Measurements from ENCODE around the gene SMIM14. TPM values are rescaled to one million over a fixed set of nuclear protein-coding genes. Genes with fewer than 3 reads are reported as not detected.
"Not testable (repeated sequence)": the region's sequence is repeated elsewhere in the genome, so short reads cannot be mapped to it uniquely, and the experiment has no call there.

Gene SMIM14
- total RNA-seq, 1 donor from 2014 or later = 91.0 TPM

DNA sequence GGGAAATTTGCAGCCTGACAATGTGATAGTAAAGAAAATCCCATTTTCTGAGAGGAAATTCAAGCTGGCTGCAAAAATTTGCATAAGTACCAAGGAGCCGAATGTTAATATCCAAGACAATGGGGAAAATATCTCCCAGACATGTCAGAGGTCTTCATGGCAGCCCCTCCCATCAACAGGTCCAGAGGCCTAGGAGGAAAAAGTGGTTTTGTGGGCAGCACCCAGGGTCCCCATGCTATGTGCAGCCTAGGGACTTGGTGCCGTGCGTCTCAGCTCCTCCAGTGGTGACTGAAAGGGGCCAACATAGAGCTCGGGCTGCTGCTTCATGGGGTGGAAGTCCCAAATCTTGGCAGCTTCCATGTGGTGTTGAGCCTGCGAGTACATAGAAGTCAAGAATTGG is 105.1 kb downstream of the SMIM14 start:
- no peak overlapping the region for H3K4me3 Mint-ChIP-seq
- Histone ChIP-seq H3K79me2 (ENCODE audit: low read depth) (peaks cover 44% of the 10 kb centered on the region), H3K4me3 (no peak overlapping the region), H3K36me3 (peaks cover 47% of the 10 kb centered on the region), H3K27me3 (no peaks in the 10 kb centered on the region), H3K9ac (no peak overlapping the region), H3K4me1 (peaks cover 3% of the 10 kb centered on the region), H2AFZ (replicated peaks) (no peak overlapping the region), H3K9me3 (ENCODE audit: low read depth) (peaks cover 15% of the 10 kb centered on the region), H4K20me1 (ENCODE audit: low read depth) (no peaks in the 10 kb centered on the region), H3K27ac (no peak overlapping the region), H3K4me2 (no peak overlapping the region), H3F3A (ENCODE audit: low read depth) (peaks cover under 1% of the 10 kb centered on the region)
- no peak overlapping the region for H3K27ac Mint-ChIP-seq
- H3K4me1 Mint-ChIP-seq = peaks cover 6% of the 10 kb centered on the region
- no peaks in the 10 kb centered on the region for H3K27me3 Mint-ChIP-seq (ENCODE audit: insufficient read depth, low read depth)
- TF ChIP-seq EZH2phosphoT487 (IDR thresholded peaks at IDR 0.05) = no peak
- TF ChIP-seq, protein P1, sequence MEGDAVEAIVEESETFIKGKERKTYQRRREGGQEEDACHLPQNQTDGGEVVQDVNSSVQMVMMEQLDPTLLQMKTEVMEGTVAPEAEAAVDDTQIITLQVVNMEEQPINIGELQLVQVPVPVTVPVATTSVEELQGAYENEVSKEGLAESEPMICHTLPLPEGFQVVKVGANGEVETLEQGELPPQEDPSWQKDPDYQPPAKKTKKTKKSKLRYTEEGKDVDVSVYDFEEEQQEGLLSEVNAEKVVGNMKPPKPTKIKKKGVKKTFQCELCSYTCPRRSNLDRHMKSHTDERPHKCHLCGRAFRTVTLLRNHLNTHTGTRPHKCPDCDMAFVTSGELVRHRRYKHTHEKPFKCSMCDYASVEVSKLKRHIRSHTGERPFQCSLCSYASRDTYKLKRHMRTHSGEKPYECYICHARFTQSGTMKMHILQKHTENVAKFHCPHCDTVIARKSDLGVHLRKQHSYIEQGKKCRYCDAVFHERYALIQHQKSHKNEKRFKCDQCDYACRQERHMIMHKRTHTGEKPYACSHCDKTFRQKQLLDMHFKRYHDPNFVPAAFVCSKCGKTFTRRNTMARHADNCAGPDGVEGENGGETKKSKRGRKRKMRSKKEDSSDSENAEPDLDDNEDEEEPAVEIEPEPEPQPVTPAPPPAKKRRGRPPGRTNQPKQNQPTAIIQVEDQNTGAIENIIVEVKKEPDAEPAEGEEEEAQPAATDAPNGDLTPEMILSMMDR (IDR thresholded peaks at IDR 0.05) = no peak
- TF ChIP-seq EZH2 (IDR thresholded peaks at IDR 0.05) = no peak
- DNase-seq (ENCODE audit: low spot score) = no peak
- H3K9me3 Mint-ChIP-seq = peaks cover 31% of the 10 kb centered on the region
- H3K36me3 Mint-ChIP-seq = peaks cover 56% of the 10 kb centered on the region

GRCh38 chr4:39532237-39532636 is 106.4 kb downstream of the SMIM14 start:
- Histone ChIP-seq H3K9me3 (ENCODE audit: low read depth) (peaks cover 15% of the 10 kb centered on the region), H3K79me2 (ENCODE audit: low read depth) (peaks cover 50% of the 10 kb centered on the region), H3K36me3 (peaks cover 47% of the 10 kb centered on the region), H3F3A (ENCODE audit: low read depth) (peaks cover 11% of the 10 kb centered on the region)
- peaks cover 31% of the 10 kb centered on the region for H3K9me3 Mint-ChIP-seq
- DNase-seq (ENCODE audit: low spot score); H3K9ac ChIP-seq; H3K4me1 ChIP-seq; H3K27ac ChIP-seq; H2AFZ ChIP-seq (replicated peaks); H3K27ac Mint-ChIP-seq; H3K4me2 ChIP-seq; H3K27me3 Mint-ChIP-seq (ENCODE audit: insufficient read depth, low read depth); H3K4me3 Mint-ChIP-seq; H3K4me3 ChIP-seq; H3K27me3 ChIP-seq; H4K20me1 ChIP-seq (ENCODE audit: low read depth): not testable (repeated sequence)
- H3K36me3 Mint-ChIP-seq = peaks cover 56% of the 10 kb centered on the region
- peaks cover 12% of the 10 kb centered on the region for H3K4me1 Mint-ChIP-seq

DNA sequence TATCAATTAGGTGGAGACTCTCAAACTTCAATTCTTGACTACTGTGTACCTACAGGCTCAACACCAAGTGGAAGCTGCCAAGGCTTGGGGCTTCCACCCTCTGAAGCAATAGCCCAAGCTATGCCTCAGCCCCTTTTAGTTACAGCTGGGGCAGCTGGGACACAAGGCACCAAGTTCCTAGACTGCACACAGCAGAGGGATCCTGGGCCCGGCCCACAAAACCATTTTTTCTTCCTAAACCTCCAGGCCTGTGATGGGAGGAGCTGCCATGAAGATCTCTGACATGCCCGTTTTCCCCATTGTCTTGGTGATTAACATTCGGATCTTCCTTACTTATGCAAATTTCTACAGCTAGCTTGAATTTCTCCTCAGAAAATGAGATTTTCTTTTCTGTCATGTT is 108.0 kb downstream of the SMIM14 start:
- no peak for TF ChIP-seq EZH2 (IDR thresholded peaks at IDR 0.05)
- TF ChIP-seq, protein P1 (IDR thresholded peaks at IDR 0.05) = no peak
- TF ChIP-seq EZH2phosphoT487 (IDR thresholded peaks at IDR 0.05) = no peak
- H3K9me3 Mint-ChIP-seq = peaks cover 31% of the 10 kb centered on the region
- peaks cover 17% of the 10 kb centered on the region for H3K4me1 Mint-ChIP-seq
- H3K27ac ChIP-seq = no peak overlapping the region
- no peak overlapping the region for H2AFZ ChIP-seq (replicated peaks)
- H3K4me3 Mint-ChIP-seq = no peak overlapping the region
- no peak overlapping the region for H3K4me2 ChIP-seq
- no peak for DNase-seq (ENCODE audit: low spot score)
- H3K4me1 ChIP-seq = peaks cover 6% of the 10 kb centered on the region
- peaks cover 15% of the 10 kb centered on the region for H3K9me3 ChIP-seq (ENCODE audit: low read depth)
- no peak overlapping the region for H3K27ac Mint-ChIP-seq
- peaks cover 5% of the 10 kb centered on the region for H4K20me1 ChIP-seq (ENCODE audit: low read depth)
- no peaks in the 10 kb centered on the region for H3K27me3 ChIP-seq
- H3K9ac ChIP-seq = no peak overlapping the region
- peaks cover 54% of the 10 kb centered on the region for H3K36me3 Mint-ChIP-seq
- H3K36me3 ChIP-seq = peaks cover 39% of the 10 kb centered on the region
- no peaks in the 10 kb centered on the region for H3K27me3 Mint-ChIP-seq (ENCODE audit: insufficient read depth, low read depth)
- no peak overlapping the region for H3K4me3 ChIP-seq
- peaks cover 25% of the 10 kb centered on the region for H3F3A ChIP-seq (ENCODE audit: low read depth)
- peaks cover 65% of the 10 kb centered on the region for H3K79me2 ChIP-seq (ENCODE audit: low read depth)

GRCh38 chr4:39529534-39529933 is 109.1 kb downstream of the SMIM14 start:
- H3K27ac ChIP-seq = no peak overlapping the region
- Mint-ChIP-seq H3K36me3 (peaks cover 48% of the 10 kb centered on the region), H3K4me1 (peaks cover 21% of the 10 kb centered on the region), H3K27me3 (ENCODE audit: insufficient read depth, low read depth) (no peaks in the 10 kb centered on the region), H3K27ac (no peak overlapping the region), H3K4me3 (peak overlapping the region; percentile 77), H3K9me3 (peaks cover 31% of the 10 kb centered on the region)
- no peak overlapping the region for H3K9ac ChIP-seq
- peak overlapping the region; percentile 100 for H3K4me2 ChIP-seq
- H2AFZ ChIP-seq (replicated peaks) = no peak overlapping the region
- no peak for DNase-seq (ENCODE audit: low spot score)
- peaks cover 13% of the 10 kb centered on the region for H4K20me1 ChIP-seq (ENCODE audit: low read depth)
- TF ChIP-seq EZH2phosphoT487 (IDR thresholded peaks at IDR 0.05) (no peak), EZH2 (IDR thresholded peaks at IDR 0.05) (no peak)
- TF ChIP-seq, protein P1 (IDR thresholded peaks at IDR 0.05) = no peak
- H3K4me1 ChIP-seq = peaks cover 6% of the 10 kb centered on the region
- H3K79me2 ChIP-seq (ENCODE audit: low read depth) = peaks cover 76% of the 10 kb centered on the region
- H3K4me3 ChIP-seq = peak overlapping the region; percentile 83
- H3K9me3 ChIP-seq (ENCODE audit: low read depth) = peaks cover 15% of the 10 kb centered on the region
- peaks cover 39% of the 10 kb centered on the region for H3K36me3 ChIP-seq
- H3K27me3 ChIP-seq = no peaks in the 10 kb centered on the region
- H3F3A ChIP-seq (ENCODE audit: low read depth) = peaks cover 25% of the 10 kb centered on the region

All from neural progenitor cell (in vitro differentiated cells).